22Rv1 (cell line): Measurements from ENCODE around the gene PRMT2.

Experiments
- CTCF ChIP-seq: fragments of 450-650 bp; IDR thresholded peaks from 2 replicates; pipeline ENCODE4 v1.5.1; 2017; ENCODE audit warnings: mild to moderate bottlenecking
- ZFX ChIP-seq: fragments of 450-650 bp; IDR thresholded peaks from 2 replicates; pipeline ENCODE4 v1.6.1; 2017; ENCODE audit warnings: antibody characterized with exemption, borderline replicate concordance

- TF ChIP-seq CTCF = no peak
- TF ChIP-seq ZFX = no peak
Measured at GRCh38 chr21:46618738-46619379, 16.6 kb upstream of the PRMT2 start.
